GM18526 (cell line): ENCODE data around the gene NECAB2.

ENCODE experiments used
- POLR2A ChIP-seq: IDR thresholded peaks from 3 replicates; pipeline ENCODE4 v1.6.1; 2011; ENCODE audit not compliant: insufficient read length; ENCODE audit errors: extremely low read depth

The NECAB2 gene

GRCh38 chr16:83957296-83957855 lies 10.7 kb upstream of the NECAB2 start:
- TF ChIP-seq POLR2A: no peak

- TF ChIP-seq POLR2A: no peak
These were observed 9.8 kb upstream of the NECAB2 start for GRCh38 chr16:83958137-83958845.

- no peak for TF ChIP-seq POLR2A
These were observed 9.0 kb upstream of the NECAB2 start for GRCh38 chr16:83958846-83959565.

GRCh38 chr16:83959656-83960434 lies 8.2 kb upstream of the NECAB2 start:
- no peak for TF ChIP-seq POLR2A

- no peak for TF ChIP-seq POLR2A
These were observed 7.4 kb upstream of the NECAB2 start for GRCh38 chr16:83960521-83961249.

GRCh38 chr16:83961591-83961990 lies 6.5 kb upstream of the NECAB2 start:
- TF ChIP-seq POLR2A: no peak

GRCh38 chr16:83963277-83964119 lies 4.5 kb upstream of the NECAB2 start:
- TF ChIP-seq POLR2A: no peak

GRCh38 chr16:83964684-83965443 lies 3.2 kb upstream of the NECAB2 start:
- no peak for TF ChIP-seq POLR2A

GRCh38 chr16:83965444-83966152 lies 2.4 kb upstream of the NECAB2 start:
- no peak for TF ChIP-seq POLR2A

- no peak for TF ChIP-seq POLR2A
These were observed 1.8 kb upstream of the NECAB2 start for GRCh38 chr16:83966153-83966696.

GRCh38 chr16:83967091-83967490 lies 953 bp upstream of the NECAB2 start:
- no peak for TF ChIP-seq POLR2A

- TF ChIP-seq POLR2A: no peak
These were observed 335 bp downstream of the NECAB2 start for GRCh38 chr16:83968306-83968851.
